Measurements from ENCODE around the gene ATL2.
"Not testable (repeated sequence)": the region's sequence is repeated elsewhere in the genome, so short reads cannot be mapped to it uniquely, and the experiment has no call there.

ATL2 gene

DNA sequence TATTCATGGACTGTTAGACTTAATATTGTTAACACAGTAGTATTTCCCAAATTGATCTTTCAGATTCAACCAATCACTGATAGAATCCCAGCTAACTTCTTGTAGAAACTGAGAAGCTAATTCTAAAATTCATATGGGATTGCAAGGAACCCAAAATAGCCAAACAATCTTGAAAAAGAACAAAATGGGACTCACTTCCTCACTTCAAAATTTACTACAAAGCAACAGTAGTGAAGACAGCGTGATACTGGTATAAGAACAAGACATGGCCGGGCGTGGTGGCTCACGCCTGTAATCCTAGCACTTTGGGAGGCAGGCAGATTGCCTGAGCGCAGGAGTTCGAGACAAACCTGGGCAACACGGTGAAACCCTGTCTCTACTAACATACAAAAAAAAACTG, 46.3 kb downstream of the ATL2 start:
- H3K27ac Mint-ChIP-seq, result no peak overlapping the region
- H3K27me3 Mint-ChIP-seq, result no peaks in the 10 kb centered on the region
- ATAC-seq (replicated peaks) (no peak), DNase-seq (no peak)
- H3K4me1 Mint-ChIP-seq, result peaks cover 9 to 25% of the 10 kb centered on the region in 2 donors
- H3K9me3 Mint-ChIP-seq, result peaks cover 4 to 14% of the 10 kb centered on the region in 2 donors
- no peak overlapping the region for H3K4me3 Mint-ChIP-seq
- H3K36me3 Mint-ChIP-seq, result peaks cover 31 to 54% of the 10 kb centered on the region in 2 donors

DNA sequence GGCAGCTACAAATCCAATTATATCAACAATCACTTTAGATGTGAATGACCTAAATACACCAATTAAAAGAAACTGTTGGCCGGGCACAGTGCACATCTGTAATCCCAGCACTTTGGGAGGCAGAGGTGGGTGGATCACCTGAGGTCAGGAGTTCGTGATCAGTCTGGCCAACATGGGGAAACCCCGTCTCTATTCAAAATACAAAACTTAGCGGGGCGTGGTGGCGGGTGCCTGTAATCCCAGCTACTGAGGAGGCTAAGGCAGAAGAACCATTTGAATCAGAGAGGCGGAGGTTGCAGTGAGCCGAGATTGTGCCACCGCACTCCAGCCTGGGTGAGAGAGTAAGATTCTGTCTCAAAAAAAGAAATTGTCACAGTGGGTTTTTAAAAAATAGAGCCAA, 49.5 kb downstream of the ATL2 start:
- ATAC-seq (replicated peaks) (no peak), DNase-seq (no peak)
- Mint-ChIP-seq H3K36me3 (peaks cover 41 to 73% of the 10 kb centered on the region in 2 donors), H3K27ac (no peak overlapping the region), H3K9me3 (peaks cover 4 to 14% of the 10 kb centered on the region in 2 donors), H3K4me3 (no peak overlapping the region), H3K4me1 (peaks cover 14 to 37% of the 10 kb centered on the region in 2 donors), H3K27me3 (no peaks in the 10 kb centered on the region)

DNA sequence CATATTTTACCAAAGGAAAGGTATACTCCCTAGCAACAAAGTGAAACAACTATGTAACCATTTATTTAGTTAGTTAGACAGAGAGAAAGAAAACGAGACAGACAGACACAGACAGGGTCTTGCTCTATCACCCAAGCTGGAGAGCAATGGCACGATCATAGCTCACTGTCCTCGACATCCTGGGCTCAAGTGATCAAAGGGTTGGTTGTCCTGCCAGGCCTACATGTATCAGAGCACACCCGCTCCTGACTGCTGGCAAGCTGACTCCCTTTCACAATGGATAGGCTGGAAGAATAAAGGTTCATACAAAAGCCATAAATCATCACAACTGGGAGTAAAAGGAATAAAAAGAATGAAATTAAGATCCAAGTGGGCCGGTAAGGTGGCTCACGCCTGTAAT, 53.5 kb downstream of the ATL2 start:
- Mint-ChIP-seq H3K27me3 (no peaks in the 10 kb centered on the region), H3K36me3 (peaks cover 42 to 65% of the 10 kb centered on the region in 2 donors), H3K9me3 (peaks cover 1 to 11% of the 10 kb centered on the region in 2 donors), H3K4me3 (no peak overlapping the region), H3K27ac (no peak overlapping the region), H3K4me1 (peaks cover 15 to 37% of the 10 kb centered on the region in 2 donors)
- ATAC-seq (replicated peaks), result no peak
- DNase-seq, result no peak

DNA sequence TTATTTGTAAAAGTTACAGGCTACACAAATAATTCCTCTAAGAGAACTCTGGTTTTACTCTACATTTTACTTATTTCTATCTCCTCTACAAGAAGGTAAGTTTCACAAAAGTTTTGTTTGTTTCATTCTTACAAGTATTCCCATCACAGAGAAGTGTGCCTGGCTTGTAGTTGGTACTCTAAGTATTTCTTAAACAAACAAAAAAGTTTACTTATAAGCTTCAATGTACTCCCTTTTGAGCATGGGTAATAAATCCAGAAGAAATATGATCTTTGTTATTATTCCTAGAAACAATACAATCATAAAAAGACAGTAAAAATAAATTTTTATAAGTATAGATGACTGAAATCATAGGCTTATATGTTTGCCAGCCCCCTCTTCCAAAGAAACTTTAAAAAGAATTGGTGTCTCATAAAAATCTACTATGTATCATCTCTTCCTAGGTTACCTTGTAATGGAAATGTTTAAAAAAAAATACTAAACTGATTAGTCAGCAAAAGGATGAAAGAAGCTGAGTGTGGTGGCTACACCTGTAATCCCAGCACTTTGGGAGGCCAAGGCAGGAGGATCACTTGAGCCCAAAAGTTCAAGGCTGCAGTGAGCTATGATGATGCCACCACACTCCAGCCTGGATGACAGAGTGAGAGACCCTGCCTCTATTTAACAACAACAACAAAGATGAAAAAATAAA, 54.7 kb downstream of the ATL2 start:
- Mint-ChIP-seq H3K9me3 (peaks cover 0 to 3% of the 10 kb centered on the region in 2 donors), H3K27ac (no peak overlapping the region)
- no peak for DNase-seq

DNA sequence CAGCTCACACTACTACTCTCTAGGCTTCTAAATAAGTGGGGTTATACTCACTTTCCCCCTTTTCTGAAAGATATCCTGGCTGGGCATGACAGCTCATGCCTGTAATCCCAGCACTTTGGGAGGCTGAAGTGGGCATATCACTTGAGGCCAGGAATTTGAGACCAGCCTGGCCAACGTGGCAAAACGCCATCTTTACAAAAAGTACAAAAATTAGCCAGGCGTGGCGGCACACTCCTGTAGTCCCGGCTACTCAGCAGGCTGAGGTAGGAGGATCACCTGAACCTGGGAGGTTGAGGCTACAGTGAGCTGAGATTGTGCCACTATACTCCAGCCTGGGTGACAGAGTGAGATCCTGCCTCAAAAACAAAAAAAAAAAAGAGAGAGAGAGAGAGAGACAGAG, 57.8 kb downstream of the ATL2 start:
- not testable (repeated sequence) for DNase-seq; ATAC-seq (replicated peaks); H3K4me1 Mint-ChIP-seq; H3K4me3 Mint-ChIP-seq; H3K27me3 Mint-ChIP-seq; H3K9me3 Mint-ChIP-seq
- peak overlapping the region; percentile 37 for H3K27ac Mint-ChIP-seq
- H3K36me3 Mint-ChIP-seq, result peaks cover 15 to 32% of the 10 kb centered on the region in 2 donors

More for the DNA sequence above, 54.7 kb downstream of the ATL2 start:
- Mint-ChIP-seq H3K4me1 (peaks cover 12 to 28% of the 10 kb centered on the region in 2 donors), H3K27me3 (no peaks in the 10 kb centered on the region), H3K4me3 (no peak overlapping the region), H3K36me3 (peaks cover 30 to 55% of the 10 kb centered on the region in 2 donors)
- no peak for ATAC-seq (replicated peaks)

DNA sequence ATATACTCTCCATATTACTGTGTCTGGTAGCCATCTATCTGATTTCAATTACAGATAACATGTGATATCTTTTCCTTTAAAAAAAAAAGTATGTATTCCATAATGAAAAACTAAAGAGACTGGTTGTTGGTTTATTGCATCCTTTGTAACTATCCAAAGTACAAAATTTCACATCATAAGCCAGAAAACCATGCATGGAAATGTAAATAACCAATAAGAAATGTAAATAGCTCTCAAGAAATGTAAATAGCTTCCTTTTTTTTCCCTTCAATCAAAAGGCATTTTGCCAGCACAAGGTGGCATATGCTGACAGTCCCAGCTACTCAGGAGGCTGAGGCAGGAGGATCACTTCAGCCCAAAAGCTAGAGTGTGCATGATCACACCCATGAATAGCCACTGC, 59.3 kb downstream of the ATL2 start:
- peaks cover 14 to 33% of the 10 kb centered on the region in 2 donors for H3K36me3 Mint-ChIP-seq
- H3K4me1 Mint-ChIP-seq, result peaks cover 0 to 2% of the 10 kb centered on the region in 2 donors
- ATAC-seq (replicated peaks), result no peak
- no peak overlapping the region for H3K27ac Mint-ChIP-seq
- H3K9me3 Mint-ChIP-seq, result no peaks in the 10 kb centered on the region
- DNase-seq, result no peak
- no peak overlapping the region for H3K4me3 Mint-ChIP-seq
- H3K27me3 Mint-ChIP-seq, result no peaks in the 10 kb centered on the region

DNA sequence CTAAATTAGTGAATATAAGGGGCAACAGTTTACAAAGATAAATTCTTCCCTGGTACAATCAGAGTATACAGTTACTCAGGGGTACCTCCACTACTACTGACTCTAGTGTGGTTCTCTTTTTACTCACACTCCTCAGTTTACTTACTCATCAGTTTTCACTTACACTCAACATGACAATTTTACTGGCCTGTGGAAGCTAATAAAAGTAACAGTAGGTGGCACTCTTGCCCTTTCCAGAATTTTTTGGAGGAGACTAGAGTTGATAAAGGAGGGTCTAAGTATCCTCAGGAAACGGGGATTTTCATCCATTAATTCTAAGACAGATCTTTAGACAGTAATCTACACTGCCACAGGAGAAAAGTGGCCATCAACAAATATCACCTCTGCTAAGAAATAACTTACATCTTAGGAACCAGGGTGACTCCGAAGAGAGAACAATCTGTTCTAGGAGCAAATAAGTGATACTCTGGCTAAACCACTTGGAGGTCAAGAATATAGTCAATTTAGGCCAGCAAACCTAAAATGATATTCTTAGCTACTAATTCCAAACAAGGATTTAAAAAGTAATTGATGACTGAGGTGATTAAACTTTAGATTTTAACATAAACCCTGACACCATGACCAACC, 61.3 kb downstream of the ATL2 start:
- Mint-ChIP-seq H3K27me3 (no peaks in the 10 kb centered on the region), H3K9me3 (no peaks in the 10 kb centered on the region), H3K36me3 (peaks cover 16 to 36% of the 10 kb centered on the region in 2 donors), H3K4me1 (no peaks in the 10 kb centered on the region), H3K4me3 (no peak overlapping the region), H3K27ac (no peak overlapping the region)
- peak; percentile 70 to 85 for ATAC-seq (replicated peaks)
- DNase-seq, result no peak

DNA sequence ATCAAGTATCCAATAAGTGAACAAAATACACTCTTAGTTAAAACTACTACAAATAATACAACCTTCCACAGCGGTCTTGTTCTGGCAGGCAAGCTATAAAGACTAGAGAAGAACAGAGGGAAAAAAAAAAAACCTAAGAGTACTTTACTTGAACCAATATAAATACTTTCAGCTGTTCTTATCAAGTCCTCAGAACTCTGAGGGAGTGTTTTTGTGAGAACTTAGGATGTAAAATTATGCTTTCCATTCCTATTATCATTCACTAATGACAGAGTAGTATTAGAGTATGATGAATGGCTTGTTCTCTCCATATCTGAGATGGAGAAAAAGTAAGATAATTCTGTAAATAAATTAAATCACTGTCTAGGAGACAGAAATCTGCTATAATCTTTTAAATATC, 68.3 kb downstream of the ATL2 start:
- H3K4me1 Mint-ChIP-seq, result peaks cover 9 to 13% of the 10 kb centered on the region in 2 donors
- no peaks in the 10 kb centered on the region for H3K9me3 Mint-ChIP-seq
- peaks cover 43 to 75% of the 10 kb centered on the region in 2 donors for H3K36me3 Mint-ChIP-seq
- no peak for DNase-seq
- no peak for ATAC-seq (replicated peaks)
- H3K27me3 Mint-ChIP-seq, result no peaks in the 10 kb centered on the region
- H3K4me3 Mint-ChIP-seq, result no peak overlapping the region
- H3K27ac Mint-ChIP-seq, result no peak overlapping the region

DNA sequence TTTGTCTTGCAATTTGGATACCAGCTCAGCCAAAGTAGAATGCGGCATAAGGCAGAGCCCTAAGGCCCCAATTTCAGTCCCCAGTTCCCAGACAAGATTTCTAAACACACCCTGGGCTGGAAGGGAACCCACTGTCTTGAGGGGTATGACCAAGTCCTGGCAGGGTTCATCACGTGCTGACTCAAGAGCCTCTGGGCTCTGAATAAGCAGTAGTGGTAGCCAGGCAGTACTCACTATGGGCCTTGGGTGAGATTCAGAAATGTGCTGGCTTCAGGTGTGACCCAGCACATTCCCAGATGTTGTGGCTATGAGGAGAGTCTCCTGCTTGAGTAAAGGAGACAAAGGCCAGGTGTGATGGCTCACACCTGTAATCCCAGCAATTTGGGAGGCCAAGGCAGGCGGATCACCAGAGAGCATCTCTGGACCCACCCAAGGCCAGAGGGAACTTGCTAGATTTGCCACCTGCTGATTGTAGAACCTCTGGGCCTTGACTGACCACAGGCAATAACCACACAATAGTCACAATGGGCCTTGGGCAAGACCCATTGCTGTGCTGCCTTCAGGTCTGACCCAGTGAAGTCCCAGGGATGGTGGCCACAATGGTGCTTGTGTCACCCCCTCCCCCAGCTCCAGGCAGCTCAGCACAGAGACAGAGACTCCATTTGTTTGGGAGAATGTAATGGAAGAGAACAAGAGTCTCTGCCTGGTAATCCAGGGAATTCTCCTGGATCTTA, 74.9 kb downstream of the ATL2 start:
- no peak for DNase-seq
- peaks cover 59 to 75% of the 10 kb centered on the region in 2 donors for H3K36me3 Mint-ChIP-seq
- H3K4me1 Mint-ChIP-seq, result peaks cover 29 to 36% of the 10 kb centered on the region in 2 donors
- no peaks in the 10 kb centered on the region for H3K27me3 Mint-ChIP-seq
- H3K4me3 Mint-ChIP-seq, result no peak overlapping the region
- peak overlapping the region; percentile 27 for H3K27ac Mint-ChIP-seq
- ATAC-seq (replicated peaks), result peak; percentile 19 to 26
- H3K9me3 Mint-ChIP-seq, result no peaks in the 10 kb centered on the region

DNA sequence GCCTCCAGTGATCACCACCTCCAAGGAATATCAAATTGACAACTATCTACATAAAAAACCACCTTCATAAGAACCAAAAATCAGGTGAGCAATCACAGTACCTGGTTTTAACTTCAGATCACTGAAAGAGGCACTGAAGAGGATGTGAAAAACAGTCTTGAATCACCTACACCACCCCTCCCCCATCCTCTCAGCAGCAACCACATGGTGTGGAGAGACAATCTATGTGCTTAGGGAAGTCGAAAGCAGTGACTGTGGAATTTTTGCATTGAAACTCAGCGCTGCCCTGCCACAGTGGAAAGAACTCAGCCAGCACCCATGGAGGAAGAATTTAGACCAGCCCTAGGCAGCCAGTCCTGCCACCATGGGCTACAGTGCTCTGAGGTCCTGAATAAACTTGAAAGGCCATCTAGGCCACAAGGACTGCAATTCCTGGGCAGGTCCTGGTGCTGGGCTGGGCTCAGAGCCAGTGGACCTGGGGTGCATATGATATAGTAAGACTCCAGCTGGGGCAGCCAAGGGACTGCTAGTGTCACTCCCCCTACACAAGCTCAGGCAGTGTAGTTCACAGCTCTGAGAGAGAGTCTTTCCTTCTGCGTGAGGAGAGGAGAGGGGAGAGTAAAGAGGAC, 75.6 kb downstream of the ATL2 start:
- H3K4me3 Mint-ChIP-seq, result peak overlapping the region in 1 of 2 donors; percentile 20
- H3K36me3 Mint-ChIP-seq, result peaks cover 59 to 69% of the 10 kb centered on the region in 2 donors
- ATAC-seq (replicated peaks) (peak; percentile 96), DNase-seq (peak; percentile 33)
- H3K9me3 Mint-ChIP-seq, result no peaks in the 10 kb centered on the region
- peak overlapping the region; percentile 69 for H3K27ac Mint-ChIP-seq
- no peaks in the 10 kb centered on the region for H3K27me3 Mint-ChIP-seq
- peaks cover 28 to 34% of the 10 kb centered on the region in 2 donors for H3K4me1 Mint-ChIP-seq

DNA sequence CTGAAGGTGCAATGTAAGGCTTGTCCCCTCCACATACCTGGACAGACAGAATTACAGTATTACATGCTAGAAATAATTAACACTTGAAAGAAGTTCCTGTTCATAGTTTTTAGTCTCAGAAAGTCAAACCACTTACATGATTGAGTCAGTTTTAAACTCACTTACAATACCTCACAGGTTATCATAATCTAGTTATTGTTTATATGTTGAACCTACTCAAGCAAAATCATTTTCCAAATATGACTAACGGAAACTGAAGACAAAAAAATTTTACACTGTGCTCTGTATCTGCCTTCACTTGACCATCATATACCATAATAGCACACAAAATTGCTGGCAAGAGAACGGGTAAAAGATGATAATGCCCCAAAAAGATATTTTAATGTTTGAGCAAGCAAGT, 78.5 kb downstream of the ATL2 start:
- Mint-ChIP-seq H3K36me3 (peaks cover 39 to 48% of the 10 kb centered on the region in 2 donors), H3K27ac (no peak overlapping the region), H3K4me3 (no peak overlapping the region), H3K27me3 (no peaks in the 10 kb centered on the region), H3K4me1 (peaks cover 20 to 23% of the 10 kb centered on the region in 2 donors), H3K9me3 (no peaks in the 10 kb centered on the region)
- DNase-seq (no peak), ATAC-seq (replicated peaks) (no peak)

DNA sequence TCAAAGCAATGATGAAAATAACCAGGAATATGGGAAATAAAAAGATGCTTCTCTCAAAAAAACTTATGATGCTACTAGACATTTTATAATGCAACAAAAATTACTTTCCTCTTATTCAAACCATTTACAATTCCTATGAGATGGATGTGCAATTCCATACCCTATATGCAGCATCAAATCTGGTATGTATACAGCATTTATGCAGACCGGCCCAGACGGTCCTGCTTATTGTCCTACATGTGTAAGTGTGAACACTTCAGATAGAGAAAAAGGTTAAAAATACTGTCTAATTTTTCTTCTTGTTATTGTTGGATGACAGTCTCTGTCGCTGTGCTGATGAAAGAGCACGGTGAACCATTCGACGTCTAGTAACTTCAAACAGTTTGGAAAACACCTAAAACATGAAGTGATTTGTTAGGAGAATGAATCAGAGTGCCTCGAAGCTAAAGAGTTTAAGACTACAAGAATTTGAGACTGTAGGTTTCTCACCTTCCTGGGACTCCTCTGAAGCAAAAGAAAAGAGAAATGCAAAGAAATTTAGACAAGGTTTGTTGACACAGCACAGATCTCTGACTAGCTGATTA, 80.8 kb downstream of the ATL2 start:
- Mint-ChIP-seq H3K27ac (no peak overlapping the region), H3K36me3 (peaks cover 21 to 27% of the 10 kb centered on the region in 2 donors), H3K27me3 (no peaks in the 10 kb centered on the region), H3K4me1 (peaks cover 4 to 5% of the 10 kb centered on the region in 2 donors), H3K9me3 (no peaks in the 10 kb centered on the region), H3K4me3 (no peak overlapping the region)
- ATAC-seq (replicated peaks) (no peak), DNase-seq (no peak)

DNA sequence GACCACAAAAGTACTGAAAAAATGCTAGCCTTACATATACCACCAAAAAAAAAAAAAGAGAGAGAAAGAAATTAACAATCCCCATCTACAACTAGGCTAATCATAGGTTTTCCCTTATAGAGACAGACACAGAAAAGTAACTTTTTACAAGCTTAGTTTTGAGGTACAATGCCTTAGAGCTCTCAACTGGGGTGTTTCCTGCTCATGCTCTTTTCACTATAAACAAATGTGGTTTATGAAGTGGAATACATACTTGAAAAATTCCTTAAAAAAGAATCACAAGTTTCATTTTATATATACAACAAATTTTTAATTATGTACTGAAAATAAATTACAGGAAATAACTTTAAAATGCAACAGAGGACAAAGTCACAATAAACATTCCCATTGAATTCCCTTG, 82.5 kb downstream of the ATL2 start:
- Mint-ChIP-seq H3K36me3 (peaks cover 13 to 18% of the 10 kb centered on the region in 2 donors), H3K27ac (no peak overlapping the region), H3K27me3 (no peaks in the 10 kb centered on the region), H3K9me3 (no peaks in the 10 kb centered on the region), H3K4me3 (no peak overlapping the region), H3K4me1 (no peaks in the 10 kb centered on the region)
- DNase-seq (no peak), ATAC-seq (replicated peaks) (no peak)
